Rectal smooth muscle tissue (tissue), 1 donor: ENCODE results near the gene KCNIP2.
A peak's percentile ranks its signal among the peaks of the same experiment; 100 is the strongest.

Experiments
- H3K27ac ChIP-seq: one replicate; pipeline ENCODE4 v1.7.0; 2013; ENCODE audit warnings: low read depth, low read length, inconsistent platforms
- H3K27me3 ChIP-seq: one replicate; pipeline ENCODE4 v1.7.0; 2013; ENCODE audit warnings: low read length; ENCODE audit not compliant: control insufficient read depth, insufficient read depth
- H3K36me3 ChIP-seq: one replicate; pipeline ENCODE4 v1.7.0; 2013; ENCODE audit warnings: low read length; ENCODE audit not compliant: control insufficient read depth, insufficient read depth
- H3K4me1 ChIP-seq: one replicate; pipeline ENCODE4 v1.7.0; 2013; ENCODE audit warnings: low read length; ENCODE audit not compliant: control insufficient read depth, insufficient read depth
- H3K4me3 ChIP-seq: one replicate; pipeline ENCODE4 v1.7.0; 2013; ENCODE audit warnings: low read length
- H3K9ac ChIP-seq: one replicate; pipeline ENCODE4 v1.7.0; 2013; ENCODE audit warnings: low read length

The KCNIP2 gene

GRCh38 chr10:101841826-101842225 is 1.8 kb downstream of the KCNIP2 start:
- Histone ChIP-seq H3K27ac (no peak overlapping the region), H3K27me3 (no peaks in the 10 kb centered on the region), H3K4me1 (peaks cover 5% of the 10 kb centered on the region), H3K36me3 (no peaks in the 10 kb centered on the region), H3K4me3 (no peak overlapping the region), H3K9ac (no peak overlapping the region)

GRCh38 chr10:101840741-101841453 is 2.7 kb downstream of the KCNIP2 start:
- H3K27me3 ChIP-seq, result no peaks in the 10 kb centered on the region
- H3K4me3 ChIP-seq, result peak overlapping the region; percentile 51
- no peak overlapping the region for H3K27ac ChIP-seq
- H3K9ac ChIP-seq, result no peak overlapping the region
- H3K36me3 ChIP-seq, result no peaks in the 10 kb centered on the region
- peaks cover 5% of the 10 kb centered on the region for H3K4me1 ChIP-seq

GRCh38 chr10:101840102-101840684 is 3.4 kb downstream of the KCNIP2 start:
- H3K9ac ChIP-seq, result no peak overlapping the region
- H3K27me3 ChIP-seq, result no peaks in the 10 kb centered on the region
- peak overlapping the region; percentile 51 for H3K4me3 ChIP-seq
- H3K27ac ChIP-seq, result no peak overlapping the region
- peaks cover 5% of the 10 kb centered on the region for H3K4me1 ChIP-seq
- no peaks in the 10 kb centered on the region for H3K36me3 ChIP-seq

- H3K4me3 ChIP-seq, result peak overlapping the region; percentile 22
- no peaks in the 10 kb centered on the region for H3K27me3 ChIP-seq
- no peak overlapping the region for H3K27ac ChIP-seq
- H3K4me1 ChIP-seq, result peaks cover 5% of the 10 kb centered on the region
- no peaks in the 10 kb centered on the region for H3K36me3 ChIP-seq
- H3K9ac ChIP-seq, result no peak overlapping the region
Observed at GRCh38 chr10:101839416-101840063, 4.1 kb downstream of the KCNIP2 start.

GRCh38 chr10:101839002-101839401 is 4.6 kb downstream of the KCNIP2 start:
- H3K27ac ChIP-seq, result no peak overlapping the region
- H3K27me3 ChIP-seq, result no peaks in the 10 kb centered on the region
- H3K36me3 ChIP-seq, result no peaks in the 10 kb centered on the region
- no peak overlapping the region for H3K9ac ChIP-seq
- peaks cover 5% of the 10 kb centered on the region for H3K4me1 ChIP-seq
- H3K4me3 ChIP-seq, result no peak overlapping the region

- Histone ChIP-seq H3K27ac (no peak overlapping the region), H3K4me3 (no peak overlapping the region), H3K4me1 (peaks cover 5% of the 10 kb centered on the region), H3K9ac (no peak overlapping the region), H3K36me3 (no peaks in the 10 kb centered on the region), H3K27me3 (no peaks in the 10 kb centered on the region)
Observed at GRCh38 chr10:101838416-101838970, 5.1 kb downstream of the KCNIP2 start.

GRCh38 chr10:101837748-101838147 is 5.9 kb downstream of the KCNIP2 start:
- Histone ChIP-seq H3K36me3 (no peaks in the 10 kb centered on the region), H3K9ac (no peak overlapping the region), H3K27ac (no peak overlapping the region), H3K27me3 (no peaks in the 10 kb centered on the region), H3K4me1 (peaks cover 5% of the 10 kb centered on the region), H3K4me3 (no peak overlapping the region)

- Histone ChIP-seq H3K9ac (no peak overlapping the region), H3K4me1 (peaks cover 7% of the 10 kb centered on the region), H3K4me3 (no peak overlapping the region), H3K27ac (no peak overlapping the region), H3K27me3 (no peaks in the 10 kb centered on the region), H3K36me3 (no peaks in the 10 kb centered on the region)
Observed at GRCh38 chr10:101835362-101835761, 8.2 kb downstream of the KCNIP2 start.

- no peak overlapping the region for H3K9ac ChIP-seq
- no peak overlapping the region for H3K27ac ChIP-seq
- no peaks in the 10 kb centered on the region for H3K27me3 ChIP-seq
- H3K4me3 ChIP-seq, result no peak overlapping the region
- peaks cover 5% of the 10 kb centered on the region for H3K4me1 ChIP-seq
- H3K36me3 ChIP-seq, result no peaks in the 10 kb centered on the region
Observed at GRCh38 chr10:101834341-101834740, 9.3 kb downstream of the KCNIP2 start.

- Histone ChIP-seq H3K27me3 (no peaks in the 10 kb centered on the region), H3K4me3 (no peak overlapping the region), H3K9ac (no peak overlapping the region), H3K4me1 (peaks cover 5% of the 10 kb centered on the region), H3K36me3 (no peaks in the 10 kb centered on the region), H3K27ac (no peak overlapping the region)
Observed at GRCh38 chr10:101833466-101833865, 10.1 kb downstream of the KCNIP2 start.

- Histone ChIP-seq H3K27me3 (no peaks in the 10 kb centered on the region), H3K4me3 (no peak overlapping the region), H3K9ac (no peak overlapping the region), H3K27ac (no peak overlapping the region), H3K4me1 (peaks cover 5% of the 10 kb centered on the region), H3K36me3 (no peaks in the 10 kb centered on the region)
Observed at GRCh38 chr10:101832325-101832771, 11.3 kb downstream of the KCNIP2 start.

GRCh38 chr10:101831169-101831811 is 12.3 kb downstream of the KCNIP2 start:
- H3K27me3 ChIP-seq, result no peaks in the 10 kb centered on the region
- no peaks in the 10 kb centered on the region for H3K36me3 ChIP-seq
- H3K9ac ChIP-seq, result peak overlapping the region; percentile 69
- H3K27ac ChIP-seq, result peak overlapping the region; percentile 34
- peaks cover 5% of the 10 kb centered on the region for H3K4me1 ChIP-seq
- peak overlapping the region; percentile 83 for H3K4me3 ChIP-seq
